Cortex of kidney (tissue), 1 donor: ENCODE results near the gene C1orf116.

Experiments used
- DNase-seq: peaks from one replicate; lab custom pipeline; 2025; lab: John Stamatoyannopoulos, UW

C1orf116 gene

GRCh38 chr1:207032528-207033017, at the start of gene C1orf116:
C1orf116 (minus strand) TSS chr1:207032756; CDS start chr1:207027598, 5,158 bp downstream.
- no peak for DNase-seq

GRCh38 chr1:207081806-207082205, 49.2 kb upstream of the C1orf116 start:
- no peak for DNase-seq

GRCh38 chr1:207081088-207081487, 48.5 kb upstream of the C1orf116 start:
- no peak for DNase-seq

GRCh38 chr1:207079706-207080241, 47.2 kb upstream of the C1orf116 start:
- DNase-seq = no peak

- no peak for DNase-seq
Measured at GRCh38 chr1:207078578-207079132, 46.1 kb upstream of the C1orf116 start.

GRCh38 chr1:207077470-207078377, 45.2 kb upstream of the C1orf116 start:
- no peak for DNase-seq

GRCh38 chr1:207077012-207077411, 44.5 kb upstream of the C1orf116 start:
- DNase-seq = no peak

GRCh38 chr1:207076181-207076955, 43.8 kb upstream of the C1orf116 start:
- no peak for DNase-seq

- DNase-seq = no peak
Measured at GRCh38 chr1:207073906-207074820, 41.6 kb upstream of the C1orf116 start.

- DNase-seq = no peak
Measured at GRCh38 chr1:207072233-207072632, 39.7 kb upstream of the C1orf116 start.

GRCh38 chr1:207071426-207071825, 38.9 kb upstream of the C1orf116 start:
- no peak for DNase-seq

- no peak for DNase-seq
Measured at GRCh38 chr1:207070811-207071210, 38.3 kb upstream of the C1orf116 start.

- no peak for DNase-seq
Measured at GRCh38 chr1:207069858-207070506, 37.4 kb upstream of the C1orf116 start.

- no peak for DNase-seq
Measured at GRCh38 chr1:207069061-207069460, 36.5 kb upstream of the C1orf116 start.

- no peak for DNase-seq
Measured at GRCh38 chr1:207067665-207068064, 35.1 kb upstream of the C1orf116 start.

GRCh38 chr1:207067185-207067584, 34.6 kb upstream of the C1orf116 start:
- DNase-seq = no peak

GRCh38 chr1:207064561-207064960, 32.0 kb upstream of the C1orf116 start:
- DNase-seq = no peak

- DNase-seq = no peak
Measured at GRCh38 chr1:207063014-207063413, 30.5 kb upstream of the C1orf116 start.

- DNase-seq = no peak
Measured at GRCh38 chr1:207062058-207062457, 29.5 kb upstream of the C1orf116 start.

- DNase-seq = no peak
Measured at GRCh38 chr1:207060596-207060995, 28.0 kb upstream of the C1orf116 start.

GRCh38 chr1:207059881-207060280, 27.3 kb upstream of the C1orf116 start:
- DNase-seq = no peak
